DMS114 treated with DMSO at 0.1 percent for 48 hours (cell line): ENCODE data around the gene VWA1.
"Not testable (repeated sequence)": the region's sequence is repeated elsewhere in the genome, so short reads cannot be mapped to it uniquely, and the experiment has no call there.

ENCODE experiments used
- DNase-seq: peaks from one replicate; lab custom pipeline; 2025; ENCODE audit not compliant: unreplicated experiment; lab: John Stamatoyannopoulos, UW

VWA1 gene

GRCh38 chr1:1455366-1455884, 19.9 kb downstream of the VWA1 start:
- no peak for DNase-seq

- not testable (repeated sequence) for DNase-seq
Observed at GRCh38 chr1:1455934-1456333, 20.4 kb downstream of the VWA1 start.

DNA sequence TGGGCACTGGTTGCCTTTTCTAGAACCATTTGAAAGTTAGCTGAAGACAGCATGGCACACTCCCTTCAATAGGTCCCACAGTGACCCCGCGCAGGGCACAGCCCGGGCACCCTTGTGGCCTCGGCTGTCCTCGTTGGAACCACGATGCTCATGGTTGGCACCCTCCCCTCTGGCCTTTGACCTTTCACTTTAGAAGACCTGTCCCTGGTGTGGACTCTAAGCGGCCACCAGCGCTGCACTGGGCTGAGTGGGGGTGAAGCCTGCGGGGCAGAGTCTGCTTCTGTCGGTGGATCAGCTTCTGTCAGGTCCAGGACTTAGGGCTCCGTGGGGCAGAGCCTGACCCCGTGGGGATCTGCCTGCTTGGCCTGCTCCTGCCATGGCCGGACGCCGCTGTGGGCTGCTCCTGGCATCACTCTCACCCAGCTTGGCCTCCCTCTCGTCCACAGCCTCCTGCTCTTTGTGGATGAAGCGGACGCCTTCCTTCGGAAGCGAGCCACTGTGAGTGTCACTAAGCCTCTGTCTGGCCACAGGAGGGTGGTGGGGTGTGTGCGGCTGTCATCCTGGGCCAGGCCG, 21.3 kb downstream of the VWA1 start:
- DNase-seq = not testable (repeated sequence)

GRCh38 chr1:1459156-1459555, 23.7 kb downstream of the VWA1 start:
- not testable (repeated sequence) for DNase-seq

DNA sequence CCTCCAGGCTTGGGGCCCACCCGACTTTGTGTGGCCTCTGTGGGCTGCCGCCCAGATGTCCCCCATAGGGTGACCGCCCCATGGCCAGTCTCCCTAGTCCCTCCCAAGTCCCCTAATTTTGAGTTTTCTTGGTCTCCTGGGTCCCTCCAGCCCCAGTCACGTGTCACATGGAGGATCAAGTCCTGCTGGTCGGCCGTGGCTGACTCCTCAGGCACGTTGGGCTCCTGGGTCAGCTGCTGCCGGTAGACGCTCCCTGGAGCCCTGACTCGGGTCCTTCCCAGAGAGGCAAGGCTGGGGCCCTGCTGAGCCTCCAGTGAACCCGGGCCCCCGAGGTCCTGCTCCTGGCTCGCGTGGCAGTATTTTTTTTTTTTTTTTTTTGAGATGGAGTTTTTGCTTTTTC, 24.2 kb downstream of the VWA1 start:
- not testable (repeated sequence) for DNase-seq

- no peak for DNase-seq
Observed at GRCh38 chr1:1460540-1461130, 25.1 kb downstream of the VWA1 start.

- DNase-seq = no peak
Observed at GRCh38 chr1:1461721-1462317, 26.3 kb downstream of the VWA1 start.

GRCh38 chr1:1462318-1462966, 27.0 kb downstream of the VWA1 start:
- DNase-seq = no peak

- no peak for DNase-seq
Observed at GRCh38 chr1:1463312-1463711, 27.8 kb downstream of the VWA1 start.

DNA sequence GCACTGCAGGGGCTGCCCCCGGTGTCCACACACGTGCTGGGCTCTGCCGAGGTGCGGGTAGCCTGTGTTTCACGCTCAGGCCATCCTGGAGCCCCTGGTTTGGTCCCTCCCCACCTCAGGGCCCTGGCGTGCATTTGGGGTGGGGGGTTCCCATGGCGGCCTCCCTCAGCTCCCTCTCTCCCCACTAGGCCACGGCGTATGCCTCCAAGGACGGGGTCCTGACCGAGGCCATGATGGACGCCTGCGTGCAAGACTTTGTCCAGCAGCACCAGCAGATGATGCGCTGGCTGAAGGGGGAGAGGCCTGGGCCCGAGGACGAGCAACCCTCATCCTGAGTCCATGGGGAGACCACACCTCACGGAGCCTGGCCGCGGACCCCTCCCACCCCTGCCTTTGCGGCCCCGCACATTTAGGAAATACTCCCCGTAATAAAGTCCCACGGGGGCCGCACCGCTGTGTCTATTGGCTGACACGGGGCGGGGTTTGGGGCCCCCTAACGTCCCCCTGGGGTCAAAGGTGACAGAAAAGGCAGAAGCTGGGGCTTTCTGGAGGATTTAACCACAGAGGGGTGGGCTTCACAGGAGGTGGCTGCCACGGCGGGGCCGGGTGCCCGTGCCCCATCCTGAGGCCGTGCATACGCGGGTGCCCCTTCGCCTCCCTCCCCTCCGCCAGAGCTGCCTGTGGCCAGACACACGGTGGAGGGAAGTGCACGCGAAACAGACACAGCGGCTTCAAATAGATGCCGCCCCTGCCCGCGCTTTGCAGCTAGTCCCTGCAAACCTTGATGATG, 32.9 kb downstream of the VWA1 start:
- DNase-seq = not testable (repeated sequence)

DNA sequence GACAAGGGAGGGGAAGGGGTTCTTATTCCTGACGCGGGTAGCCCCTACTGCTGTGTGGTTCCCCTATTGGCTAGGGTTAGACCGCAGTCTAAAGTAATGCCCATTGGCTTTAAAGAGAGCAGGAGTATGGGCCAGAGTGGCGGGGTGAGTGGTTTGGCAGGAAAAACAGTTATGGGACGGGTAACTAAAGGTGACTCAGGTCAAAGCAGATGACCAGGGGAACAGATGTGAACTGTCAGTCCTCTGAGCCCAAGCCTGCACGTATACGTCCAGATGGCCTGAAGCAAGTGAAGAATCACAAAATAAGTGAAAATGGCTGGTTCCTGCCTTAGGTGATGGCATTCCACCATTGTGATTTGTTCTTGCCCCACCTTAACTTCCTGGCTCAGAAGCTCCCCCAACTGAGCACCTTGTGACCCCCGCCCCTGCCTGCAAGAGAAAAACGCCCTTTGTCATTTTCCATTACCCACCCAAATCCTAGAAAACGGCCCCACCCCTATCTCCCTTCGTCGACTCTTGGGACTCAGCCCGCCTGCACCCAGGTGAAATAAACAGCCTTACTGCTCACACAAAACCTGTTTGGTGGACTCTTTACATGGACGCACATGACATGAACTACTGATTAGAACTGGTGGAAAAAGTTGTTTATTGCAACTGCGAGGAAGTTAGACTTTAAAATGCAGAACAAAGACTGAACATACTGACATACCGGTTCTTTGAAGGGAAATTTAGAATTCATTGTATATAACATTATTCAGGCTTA, 35.3 kb downstream of the VWA1 start:
- DNase-seq = no peak

DNA sequence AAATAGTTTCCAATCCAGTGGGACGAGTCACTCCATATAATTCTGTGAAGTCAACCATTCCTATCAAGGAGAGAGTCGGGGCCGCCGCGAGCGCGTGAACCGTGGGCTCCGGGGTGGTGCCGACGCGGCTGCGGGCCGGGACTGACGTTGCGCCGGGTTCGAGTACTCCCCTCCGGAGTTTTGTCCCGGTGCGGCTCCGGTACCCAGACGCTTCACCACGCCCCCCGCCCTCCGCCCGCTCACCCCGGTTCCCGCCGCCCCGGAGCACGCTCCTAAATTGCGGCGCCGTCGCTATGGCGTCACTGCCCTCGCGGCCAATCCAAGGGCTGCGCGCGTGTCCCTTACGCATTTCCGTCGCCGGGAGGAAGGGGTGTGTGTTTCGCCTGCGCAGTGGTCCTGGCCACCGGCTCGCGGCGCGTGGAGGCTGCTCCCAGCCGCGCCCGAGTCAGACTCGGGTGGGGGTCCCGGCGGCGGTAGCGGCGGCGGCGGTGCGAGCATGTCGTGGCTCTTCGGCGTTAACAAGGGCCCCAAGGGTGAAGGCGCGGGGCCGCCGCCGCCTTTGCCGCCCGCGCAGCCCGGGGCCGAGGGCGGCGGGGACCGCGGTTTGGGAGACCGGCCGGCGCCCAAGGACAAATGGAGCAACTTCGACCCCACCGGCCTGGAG, 36.0 kb downstream of the VWA1 start, which contains the start of gene ATAD3B:
Gene ATAD3B, plus strand, starts transcription at position 377 of the 664 bp plus-strand sequence. Its CDS starts 120 bp downstream, at position 497.
- DNase-seq = peak; percentile 84

GRCh38 chr1:1472053-1472876, 36.8 kb downstream of the VWA1 start:
- not testable (repeated sequence) for DNase-seq

GRCh38 chr1:1476011-1476410, 40.5 kb downstream of the VWA1 start:
- DNase-seq = not testable (repeated sequence)

GRCh38 chr1:1477206-1477605, 41.7 kb downstream of the VWA1 start:
- no peak for DNase-seq

GRCh38 chr1:1479547-1480487, 44.3 kb downstream of the VWA1 start:
- DNase-seq = no peak

DNA sequence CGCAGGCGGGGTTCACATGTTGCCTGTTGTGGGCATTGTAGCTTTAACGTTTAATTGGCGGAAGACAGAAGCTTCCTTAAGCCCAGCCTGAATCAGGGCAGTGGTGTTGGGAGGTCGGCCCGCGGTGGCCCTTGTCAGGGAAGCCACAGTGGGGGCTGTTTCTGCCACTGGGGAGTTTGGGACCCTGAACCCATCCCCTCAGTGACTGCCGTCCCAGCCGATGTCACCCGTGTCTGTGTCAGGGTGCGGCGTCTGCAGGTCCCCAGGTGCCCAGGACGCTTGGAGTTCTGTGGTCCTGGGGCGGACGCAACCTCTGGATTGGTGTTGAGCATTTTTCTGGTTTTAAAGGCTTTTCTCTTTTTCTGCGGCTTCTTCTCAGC, 45.0 kb downstream of the VWA1 start:
- not testable (repeated sequence) for DNase-seq

- DNase-seq = not testable (repeated sequence)
Observed at GRCh38 chr1:1481811-1482210, 46.3 kb downstream of the VWA1 start.
